Fibroblast of gingiva (primary cell): ENCODE data around the gene EXOC4.
A peak's percentile ranks its signal among the peaks of the same experiment; 100 is the strongest.

Source experiments
- DNase-seq: peaks from one replicate; pipeline ENCODE4 v3.0.0-alpha.2; 2011; ENCODE audit warnings: low read depth

Gene EXOC4

DNA sequence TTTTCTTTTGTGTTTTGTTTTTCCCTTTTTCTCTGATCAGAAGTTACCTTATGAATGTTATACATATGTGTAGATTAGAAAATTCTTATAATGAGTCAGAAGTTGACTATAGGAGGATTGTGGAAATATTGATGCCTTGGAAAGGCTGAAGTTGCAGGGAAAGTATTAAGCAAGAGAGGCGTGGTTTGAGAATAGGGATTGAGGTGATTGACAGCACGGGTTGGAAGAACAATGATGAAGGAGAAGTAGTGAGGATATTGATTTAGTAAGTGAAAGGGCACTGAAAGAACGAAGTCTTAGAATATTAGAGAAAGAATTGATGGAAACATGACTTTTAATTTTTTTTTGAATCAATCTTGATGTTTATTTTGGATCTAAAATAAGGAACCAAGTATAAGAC, 176.0 kb downstream of the EXOC4 start:
- DNase-seq: no peak

DNA sequence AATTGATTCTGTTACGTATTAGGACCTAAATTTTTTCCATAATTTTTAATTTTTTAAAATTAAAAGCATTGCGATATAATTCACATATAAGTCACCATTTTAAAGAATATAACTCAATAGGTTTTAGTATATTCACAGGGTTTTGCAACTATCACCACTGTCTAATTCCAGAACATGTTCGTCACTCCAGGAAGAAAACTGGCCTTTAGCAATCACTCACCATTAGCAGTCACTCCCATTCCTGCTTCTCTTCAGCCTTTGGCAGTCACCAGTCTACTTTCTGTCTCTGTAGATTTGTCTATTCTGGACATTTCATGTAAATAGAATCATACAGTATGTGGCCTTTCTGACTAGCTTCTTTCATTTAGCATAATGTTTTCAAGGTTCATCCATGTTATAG, 176.5 kb downstream of the EXOC4 start:
- DNase-seq: no peak

DNA sequence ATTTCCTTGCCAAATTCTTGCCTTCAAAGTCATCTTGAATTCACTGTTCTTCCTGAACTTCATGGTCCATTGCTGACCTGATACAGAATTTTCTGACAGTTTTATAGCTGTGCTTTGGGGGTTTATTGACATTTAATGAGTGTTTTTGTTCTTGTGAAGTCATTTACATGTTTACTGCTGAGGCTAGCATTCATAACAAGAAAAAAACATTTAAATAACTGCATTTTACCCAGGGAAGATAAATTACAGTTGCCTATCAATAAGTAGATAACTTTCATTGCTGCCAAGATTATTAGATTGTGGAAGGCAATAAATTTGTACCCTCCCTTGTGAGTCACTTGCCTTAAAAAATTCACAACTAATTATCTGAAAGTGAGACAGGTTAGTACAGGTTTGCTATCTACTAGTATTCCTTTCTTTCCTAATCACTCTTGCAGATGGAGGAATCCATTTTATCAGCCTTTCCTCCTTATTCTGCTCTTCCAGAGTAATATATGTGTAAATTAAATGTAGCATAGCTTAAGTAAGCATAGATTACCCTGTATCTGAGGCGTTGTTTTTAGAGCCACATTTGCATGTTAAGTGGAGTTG, 178.4 kb downstream of the EXOC4 start:
- no peak for DNase-seq

- DNase-seq: no peak
Measured at GRCh38 chr7:133433165-133433812, 180.4 kb downstream of the EXOC4 start.

- peak; percentile 33 for DNase-seq
Measured at GRCh38 chr7:133434246-133434865, 181.5 kb downstream of the EXOC4 start.

DNA sequence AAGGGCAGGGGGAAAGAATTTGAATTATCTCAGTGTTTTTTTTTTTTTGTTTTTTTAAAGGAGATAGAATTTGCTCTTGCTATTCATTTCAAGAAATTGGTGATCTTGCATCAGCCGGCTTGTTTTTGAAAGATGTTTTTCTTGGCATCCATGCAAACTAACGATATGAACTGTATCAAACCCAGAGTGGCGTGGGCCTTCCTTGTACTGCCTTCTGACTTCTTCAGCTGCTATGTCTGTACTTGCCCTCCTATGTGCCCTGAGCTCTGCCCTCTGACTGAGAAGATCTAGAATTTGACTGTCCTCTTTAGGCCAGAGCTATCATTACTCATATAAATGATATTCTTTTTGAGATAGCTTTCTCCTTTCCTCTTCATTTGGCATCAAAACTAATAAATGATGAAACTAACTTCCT, 183.1 kb downstream of the EXOC4 start:
- peak; percentile 90 for DNase-seq

DNA sequence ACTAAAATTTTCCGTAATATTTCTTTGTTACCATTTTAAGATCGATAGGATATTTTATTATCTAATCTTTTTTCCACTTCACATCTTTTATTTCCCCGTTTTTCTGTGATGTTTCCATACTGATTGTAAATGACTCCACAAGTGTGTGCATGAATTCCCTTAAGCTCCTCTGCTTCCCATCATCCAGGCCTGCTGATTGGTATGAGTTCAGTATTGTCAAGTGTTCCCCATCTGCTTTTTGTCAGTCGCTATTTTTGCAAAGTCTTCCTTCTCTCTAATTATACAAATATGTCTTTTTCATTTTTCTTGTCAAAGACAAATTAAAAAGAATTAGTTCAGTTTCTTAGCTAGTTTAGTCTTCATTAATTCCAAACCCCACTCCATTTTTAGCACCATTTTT, 184.7 kb downstream of the EXOC4 start:
- DNase-seq: no peak

GRCh38 chr7:133442818-133443217, 189.9 kb downstream of the EXOC4 start:
- DNase-seq: no peak

GRCh38 chr7:133445617-133446016, 192.7 kb downstream of the EXOC4 start:
- DNase-seq: no peak

- DNase-seq: no peak
Measured at GRCh38 chr7:133448012-133448411, 195.1 kb downstream of the EXOC4 start.

DNA sequence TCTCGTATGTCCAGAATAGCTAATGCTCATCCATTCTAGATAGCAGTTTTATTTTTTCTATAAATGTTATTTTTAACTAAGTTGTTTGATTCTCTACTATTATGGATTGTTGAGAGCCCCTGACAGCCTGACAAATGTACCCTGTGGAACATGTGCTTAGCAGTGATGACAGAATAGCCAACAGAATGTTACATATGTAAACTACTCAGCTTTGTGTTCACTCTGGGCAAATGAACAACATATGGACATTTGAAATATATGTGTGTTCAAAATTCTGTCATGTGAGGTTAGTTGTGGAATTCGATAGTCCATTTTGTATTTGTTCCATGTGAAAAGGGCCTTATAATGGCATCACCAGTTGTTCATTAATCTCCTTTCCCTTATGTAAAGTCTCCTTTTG, 199.7 kb downstream of the EXOC4 start:
- peak; percentile 21 for DNase-seq

- no peak for DNase-seq
Measured at GRCh38 chr7:133458688-133459087, 205.8 kb downstream of the EXOC4 start.

- no peak for DNase-seq
Measured at GRCh38 chr7:133461421-133461820, 208.5 kb downstream of the EXOC4 start.

DNA sequence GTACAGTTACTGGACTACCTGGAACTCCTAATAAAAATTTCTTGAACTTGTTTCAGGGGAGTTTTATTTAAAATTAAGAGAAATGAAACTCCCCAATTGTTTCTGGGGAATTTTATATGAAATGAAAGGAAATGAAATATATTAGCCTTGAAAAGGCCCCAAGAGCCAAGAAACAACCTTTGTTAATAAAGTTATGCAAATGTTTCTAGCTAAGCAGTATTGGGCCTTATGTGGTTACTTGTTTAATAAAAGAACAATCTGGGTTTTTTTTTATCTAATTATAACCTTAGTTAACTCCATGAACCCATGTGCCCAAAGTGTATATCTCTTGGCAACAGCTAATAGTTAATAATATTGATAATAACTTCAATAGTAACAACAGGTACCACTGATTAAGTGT, 222.8 kb downstream of the EXOC4 start:
- no peak for DNase-seq

DNA sequence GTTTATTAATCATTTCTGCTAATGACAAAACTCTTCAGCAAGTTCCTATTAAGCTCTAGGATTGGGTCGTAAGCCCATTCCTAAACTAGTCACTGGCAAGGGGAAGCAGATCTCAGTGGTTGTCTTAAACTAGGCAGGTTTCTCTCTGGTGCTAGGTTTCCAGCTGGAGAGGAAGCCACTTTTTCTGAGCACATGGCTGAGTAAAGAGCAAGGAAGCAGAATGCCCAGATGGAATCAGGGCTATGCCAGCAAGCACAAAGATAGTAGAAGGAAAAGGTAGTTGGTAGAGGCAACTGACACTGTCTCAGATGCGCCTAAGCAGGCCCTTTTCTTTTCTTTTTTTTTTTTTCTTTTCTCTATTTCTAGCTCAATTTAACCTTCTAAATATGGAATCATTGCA, 224.9 kb downstream of the EXOC4 start:
- DNase-seq: no peak

GRCh38 chr7:133478591-133479135, 225.8 kb downstream of the EXOC4 start:
- no peak for DNase-seq

GRCh38 chr7:133479456-133480065, 226.7 kb downstream of the EXOC4 start:
- no peak for DNase-seq

GRCh38 chr7:133480868-133481267, 228.0 kb downstream of the EXOC4 start:
- no peak for DNase-seq

- peak; percentile 39 for DNase-seq
Measured at GRCh38 chr7:133481676-133482075, 228.8 kb downstream of the EXOC4 start.

- DNase-seq: no peak
Measured at GRCh38 chr7:133482599-133482998, 229.7 kb downstream of the EXOC4 start.

- DNase-seq: no peak
Measured at GRCh38 chr7:133484086-133484485, 231.2 kb downstream of the EXOC4 start.

GRCh38 chr7:133489906-133490305, 237.0 kb downstream of the EXOC4 start:
- DNase-seq: no peak

GRCh38 chr7:133491201-133491691, 238.4 kb downstream of the EXOC4 start:
- no peak for DNase-seq
